Activated CD4-positive, CD25-positive, alpha-beta regulatory T cell treated with anti-CD3 and anti-CD28 coated beads, Interleukin-2, amount 50 U/mL, for 16 hours (primary cell): Measurements from ENCODE around the gene CNGB1.
"Not testable (repeated sequence)": the region's sequence is repeated elsewhere in the genome, so short reads cannot be mapped to it uniquely, and the experiment has no call there.

ENCODE experiments used
- DNase-seq: peaks from one replicate; pipeline ENCODE4 v3.0.0-alpha.2; 2020; ENCODE audit warnings: low read depth, low spot score

CNGB1 gene

DNA sequence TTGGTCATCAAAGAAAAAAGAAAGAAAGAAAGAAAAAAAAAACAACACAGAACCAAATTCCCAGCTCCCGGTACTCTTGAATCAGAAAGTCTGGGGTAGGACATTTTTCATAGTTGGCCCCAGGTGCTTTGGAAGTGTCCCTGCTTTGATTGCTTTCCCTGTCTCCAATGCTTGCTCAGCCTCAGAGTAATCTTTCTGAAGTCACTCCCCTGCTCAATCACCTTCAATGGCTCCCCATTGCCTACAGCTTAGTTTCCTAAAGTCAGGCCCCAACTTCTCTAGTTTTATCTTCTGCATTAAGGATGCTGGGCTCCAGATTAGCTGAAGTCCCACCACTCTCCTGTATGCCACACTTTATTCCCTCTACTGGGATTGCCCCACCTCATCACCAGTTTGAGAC lies 17.1 kb downstream of the CNGB1 start:
- no peak for DNase-seq

DNA sequence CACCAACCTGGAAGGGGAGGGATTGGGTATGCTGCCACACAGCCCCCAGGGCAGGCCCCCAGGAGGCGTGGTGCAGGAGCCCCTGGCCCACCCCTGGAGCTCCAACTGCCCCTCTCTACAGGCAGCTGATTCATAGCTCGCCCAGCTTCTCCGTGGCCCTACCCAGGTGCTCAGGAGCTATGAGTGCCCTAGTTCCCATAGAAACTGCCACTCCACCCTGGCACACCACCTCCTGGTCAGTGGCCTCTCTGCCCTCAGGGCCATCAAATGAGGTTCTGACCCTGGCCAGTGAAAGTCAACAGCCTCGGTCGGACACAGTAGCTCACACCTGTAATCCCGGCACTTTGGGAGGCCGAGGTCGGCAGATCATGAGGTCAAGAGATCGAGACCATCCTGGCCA lies 18.0 kb downstream of the CNGB1 start:
- no peak for DNase-seq

DNA sequence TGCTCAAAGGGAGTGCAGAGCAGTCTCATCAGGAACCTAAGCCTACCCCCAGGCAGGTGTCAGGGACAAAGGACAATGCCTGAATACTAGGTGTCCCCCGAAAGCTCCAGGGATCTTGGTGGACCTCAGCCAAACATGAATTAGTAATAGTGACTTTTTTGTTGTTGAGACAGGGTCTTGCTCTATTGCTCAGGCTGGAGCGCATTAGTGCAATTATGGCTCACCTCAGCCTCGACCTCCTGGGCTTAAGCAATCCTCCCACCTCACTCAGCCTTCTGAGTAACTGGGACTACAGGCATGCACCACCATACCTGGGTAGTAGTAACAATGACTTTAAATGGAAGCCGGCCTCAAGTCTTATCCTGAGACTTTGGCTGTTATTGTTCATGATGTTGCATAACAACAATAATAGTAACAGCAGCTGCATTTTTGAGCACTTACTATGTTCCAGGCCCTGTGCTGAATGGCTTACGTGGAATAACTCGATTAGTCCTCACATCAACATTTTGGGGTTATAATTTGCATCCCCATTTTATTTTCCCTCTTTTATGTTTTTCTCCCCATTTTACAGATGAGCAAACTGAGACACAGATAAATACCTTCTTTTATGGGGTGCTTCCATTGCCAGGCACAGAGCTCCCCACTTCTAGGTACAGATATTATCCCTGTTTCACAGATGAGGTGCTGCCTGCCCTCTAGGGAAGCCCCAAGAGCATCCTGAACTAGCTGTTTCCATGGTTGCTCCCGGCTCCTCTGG lies 19.5 kb downstream of the CNGB1 start:
- no peak for DNase-seq

DNA sequence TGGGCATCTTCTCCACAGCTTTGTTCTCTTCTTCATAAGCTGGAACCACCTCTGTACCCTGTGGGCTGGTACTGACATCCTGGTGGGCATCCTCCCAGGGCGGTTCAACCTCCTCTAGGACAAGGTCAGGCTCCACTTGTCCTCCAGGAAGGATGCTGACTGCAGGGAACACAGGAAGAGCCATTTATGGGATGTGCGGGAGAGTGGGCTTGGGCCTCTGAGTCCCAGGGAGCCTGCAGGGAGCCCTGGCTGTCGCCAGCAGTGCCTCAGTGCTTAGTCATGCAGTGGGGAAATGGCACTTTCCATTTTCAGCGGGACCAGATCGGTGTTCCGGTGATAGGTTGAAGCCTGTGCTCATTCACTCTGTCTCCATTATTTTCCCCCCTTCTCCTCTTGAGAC lies 20.5 kb downstream of the CNGB1 start:
- DNase-seq = no peak

DNA sequence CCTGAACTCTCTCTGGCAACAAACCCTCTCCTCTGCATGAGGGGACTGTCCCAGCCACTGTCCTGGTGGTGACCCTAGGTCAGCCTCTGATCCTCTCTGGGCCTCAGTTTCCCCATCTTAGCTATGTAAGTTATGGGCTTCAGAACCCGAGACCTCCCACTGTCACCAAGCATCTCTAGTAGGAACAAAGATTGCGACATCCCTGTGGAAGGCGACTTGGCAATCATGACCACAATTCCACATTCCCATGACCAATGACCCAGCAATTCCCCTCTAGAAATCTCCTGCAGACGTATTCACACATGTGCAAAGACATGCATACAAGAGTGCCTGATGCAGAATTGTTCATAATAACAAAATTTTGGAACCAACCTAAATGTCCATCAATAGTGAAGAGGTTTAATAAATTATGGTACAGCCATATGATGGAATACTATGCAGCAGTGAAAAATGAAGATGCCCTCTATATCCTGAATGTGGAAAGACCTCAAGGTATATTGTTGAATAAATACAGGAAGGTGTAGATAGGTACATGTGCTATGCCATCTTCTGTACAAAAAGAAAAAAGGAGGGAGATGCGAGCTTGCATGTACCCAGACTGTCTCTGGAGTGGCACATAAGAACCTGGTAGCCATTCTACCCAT lies 21.2 kb downstream of the CNGB1 start:
- no peak for DNase-seq

DNA sequence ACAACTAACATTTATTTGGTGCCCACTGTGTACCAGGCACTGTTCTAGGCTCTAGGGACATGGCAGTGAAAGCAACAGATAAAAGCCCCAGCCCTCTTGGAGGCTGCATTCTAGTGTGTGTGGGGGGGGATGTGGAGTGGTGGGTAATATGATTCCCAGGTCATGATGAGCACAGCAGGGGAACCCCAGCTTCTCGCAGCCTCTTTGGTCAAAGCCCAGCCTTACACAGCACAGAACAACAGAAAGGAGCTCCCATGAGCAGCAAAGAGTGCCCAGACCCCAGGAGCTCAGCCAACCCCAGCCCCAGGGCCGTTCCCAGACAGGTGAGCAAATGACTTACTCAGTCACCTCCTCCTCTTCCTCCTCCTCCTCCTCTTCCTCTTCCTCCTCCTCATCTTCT lies 21.9 kb downstream of the CNGB1 start:
- no peak for DNase-seq

DNA sequence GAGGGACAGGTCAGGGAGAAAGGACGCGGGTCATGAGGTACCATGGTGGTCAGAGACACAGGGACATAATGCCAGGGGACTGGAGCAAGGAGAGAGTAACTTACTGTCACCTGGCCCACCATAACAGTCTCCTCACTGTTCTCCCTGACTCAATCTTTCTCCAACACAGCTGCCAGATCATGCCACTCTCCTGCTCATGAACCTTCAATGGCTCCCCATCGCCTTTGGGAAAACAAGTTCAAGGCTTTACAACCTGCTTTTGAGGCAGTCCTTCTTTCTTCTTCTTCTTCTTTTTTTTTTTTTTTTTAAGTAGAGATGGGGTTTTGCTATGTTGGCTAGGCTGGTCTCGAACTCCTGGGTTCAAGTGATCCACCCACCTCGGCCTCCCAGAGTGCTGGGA lies 22.9 kb downstream of the CNGB1 start:
- DNase-seq = no peak

DNA sequence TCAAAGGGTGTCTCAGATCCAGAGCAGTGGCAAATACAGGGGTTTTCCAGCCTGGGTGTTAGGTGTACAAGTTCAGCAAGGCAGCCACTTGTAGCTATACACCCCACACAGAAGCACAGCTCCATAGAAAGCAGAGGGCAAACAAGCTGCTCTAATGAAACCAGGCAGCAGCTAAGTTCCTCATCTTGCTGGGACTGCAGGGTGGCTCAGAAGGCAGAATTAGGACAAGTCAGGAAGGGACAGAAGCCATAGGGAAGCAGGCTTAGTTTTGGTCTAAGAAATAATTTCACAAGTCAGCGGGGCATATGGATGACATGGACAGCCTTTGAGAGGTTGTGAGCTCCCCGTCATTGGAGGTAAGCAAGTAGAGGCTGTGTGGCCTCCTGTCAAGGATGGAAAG lies 23.7 kb downstream of the CNGB1 start:
- no peak for DNase-seq

DNA sequence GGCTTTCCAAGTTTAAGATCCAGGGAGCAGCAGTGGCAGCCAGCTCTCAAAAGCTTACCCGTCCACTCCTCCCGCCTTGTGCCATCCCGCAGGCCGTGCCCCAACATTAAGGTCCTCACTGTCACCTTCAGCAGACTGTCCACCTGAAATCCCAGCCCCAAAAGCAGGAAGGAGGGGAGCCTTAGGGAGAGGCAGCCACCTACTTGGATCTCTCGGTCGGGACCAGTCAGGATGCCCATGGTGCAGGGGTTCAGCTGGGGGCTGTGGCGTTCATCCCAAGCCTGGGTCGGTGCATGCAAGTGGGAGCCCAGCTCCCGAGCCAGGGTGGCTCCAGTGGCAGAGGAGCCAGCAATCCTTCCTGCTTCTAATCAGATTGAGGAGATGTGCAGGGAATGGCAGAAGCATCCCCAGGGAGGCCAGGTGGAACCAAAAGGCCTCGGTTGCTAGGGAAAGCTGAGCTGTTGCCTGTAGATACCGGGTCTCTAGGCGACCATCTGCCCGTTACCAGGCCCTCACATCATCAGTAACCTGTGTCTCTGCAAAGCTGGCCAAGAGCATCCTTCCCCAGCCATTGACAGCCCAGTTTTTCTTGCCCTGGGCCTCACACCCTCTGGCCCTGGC lies 24.6 kb downstream of the CNGB1 start:
- no peak for DNase-seq

DNA sequence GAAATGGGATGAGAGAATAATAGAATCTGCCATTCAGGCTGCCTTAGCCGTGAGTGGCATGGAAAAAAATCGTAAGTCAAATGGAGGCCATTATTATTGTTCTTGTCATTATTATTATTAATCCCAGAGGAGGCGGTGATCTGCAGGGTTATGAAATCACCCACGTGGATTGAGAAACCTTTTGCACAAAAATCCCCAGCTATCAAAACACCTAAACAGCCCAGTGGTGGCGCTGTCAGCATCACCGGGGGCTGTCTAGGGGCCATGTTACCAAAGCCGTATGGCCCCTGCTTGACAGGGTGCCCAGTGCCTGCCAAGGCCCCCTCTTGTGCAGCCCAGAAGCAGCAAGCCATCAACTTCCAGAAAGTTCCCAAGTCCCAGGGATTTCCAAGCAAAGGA lies 25.2 kb downstream of the CNGB1 start:
- no peak for DNase-seq

DNA sequence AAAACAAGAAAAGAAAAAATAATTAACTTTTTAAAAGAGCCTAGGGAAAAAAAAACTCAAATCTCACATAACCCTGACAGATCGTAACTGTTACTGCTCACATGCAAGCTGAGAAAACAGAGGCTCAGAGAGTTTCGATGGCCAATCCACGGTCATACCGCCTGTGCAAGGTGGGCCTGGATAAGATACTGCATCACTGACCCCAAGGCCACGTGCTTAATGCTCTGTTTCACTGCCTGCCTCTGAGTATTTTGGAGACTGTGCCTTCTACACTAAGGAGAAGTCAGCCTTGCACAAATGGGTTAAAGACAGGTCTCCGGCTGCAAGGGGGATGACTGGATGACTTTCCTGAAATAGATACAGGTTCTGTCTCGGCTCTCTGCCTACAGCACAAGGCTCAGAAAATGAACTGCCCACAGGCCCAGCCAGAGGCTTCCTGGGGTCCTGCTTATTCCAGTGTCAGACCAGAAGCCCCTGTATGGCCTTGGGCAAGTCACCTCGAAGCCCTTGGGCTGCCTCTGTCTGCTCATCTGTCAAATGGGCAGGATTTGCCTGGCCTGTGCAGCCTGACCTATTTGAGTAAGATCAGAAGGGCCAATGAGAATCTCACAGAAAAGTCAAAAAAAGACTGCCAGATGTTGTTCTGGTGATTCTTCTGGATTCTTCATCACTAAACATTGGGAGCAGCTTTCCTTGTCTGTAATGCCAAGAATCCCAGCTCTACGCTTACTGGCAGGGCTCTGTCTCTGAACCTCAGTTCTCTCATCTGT lies 25.8 kb downstream of the CNGB1 start:
- no peak for DNase-seq

DNA sequence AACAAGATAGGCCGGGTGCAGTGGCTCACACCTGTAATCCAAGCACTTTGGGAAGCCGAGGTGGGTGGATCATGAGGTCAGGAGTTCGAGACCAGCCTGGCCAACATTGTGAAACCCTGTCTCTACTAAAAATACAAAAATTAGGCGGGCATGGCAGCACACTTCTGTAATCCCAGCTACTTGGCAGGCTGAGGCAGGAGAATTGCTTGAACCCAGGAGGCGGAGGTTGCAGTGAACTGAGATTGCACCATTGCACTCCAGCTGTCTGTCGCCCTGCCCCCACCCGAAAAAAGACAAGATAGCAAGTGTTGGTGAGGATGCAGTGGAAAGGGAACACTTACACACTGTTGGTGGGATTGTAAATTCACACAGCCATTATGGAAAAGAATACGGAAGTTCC lies 27.5 kb downstream of the CNGB1 start:
- not testable (repeated sequence) for DNase-seq

DNA sequence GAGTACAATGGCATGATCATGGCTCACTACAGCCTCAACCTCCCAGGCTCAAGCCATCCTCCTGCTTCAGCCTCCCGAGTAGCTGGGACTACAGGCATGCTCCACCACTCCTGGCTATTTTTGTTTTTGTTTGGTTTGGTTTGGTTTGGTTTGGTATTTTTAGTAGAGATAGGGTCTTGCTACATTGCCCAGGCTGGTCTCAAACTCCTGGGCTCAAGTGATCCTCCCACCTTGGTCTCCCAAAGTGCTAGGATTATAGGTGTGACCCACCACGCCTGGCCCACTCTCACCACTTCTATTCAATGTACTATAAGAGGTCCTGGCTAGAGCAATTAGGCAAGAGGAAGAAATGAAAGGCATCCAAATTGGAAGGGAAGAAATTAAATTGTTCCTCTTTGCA lies 29.0 kb downstream of the CNGB1 start:
- DNase-seq = not testable (repeated sequence)

DNA sequence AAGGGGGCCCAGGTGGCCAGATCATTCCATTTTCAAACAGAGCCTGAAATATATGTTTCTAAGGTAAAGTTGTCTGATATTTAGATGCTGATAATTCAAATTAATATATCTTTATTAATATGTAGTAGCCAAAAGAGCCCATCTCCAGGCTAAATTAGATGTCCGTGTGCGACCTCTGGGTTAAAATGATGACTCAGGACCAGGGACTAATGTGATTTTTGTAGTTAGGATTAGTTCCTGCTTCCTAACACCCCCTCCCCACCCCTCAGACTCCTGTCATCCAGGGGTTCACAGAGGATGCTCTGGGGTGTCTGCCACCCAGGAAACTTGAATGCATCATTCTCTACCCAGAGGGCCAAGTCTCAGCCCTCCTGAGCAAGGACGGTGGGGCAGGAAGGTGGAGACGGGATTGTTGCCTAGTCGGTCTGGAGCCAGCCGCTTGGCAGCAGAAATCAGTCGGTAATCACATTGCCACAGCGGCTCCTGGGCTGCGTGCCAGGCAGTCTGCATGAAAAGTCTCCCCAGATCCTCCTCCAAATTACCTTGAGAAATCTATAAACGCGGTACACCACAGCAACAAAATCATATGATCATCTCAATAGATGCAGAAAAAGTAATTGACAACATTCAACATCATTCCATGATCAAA lies 29.8 kb downstream of the CNGB1 start:
- DNase-seq = no peak

DNA sequence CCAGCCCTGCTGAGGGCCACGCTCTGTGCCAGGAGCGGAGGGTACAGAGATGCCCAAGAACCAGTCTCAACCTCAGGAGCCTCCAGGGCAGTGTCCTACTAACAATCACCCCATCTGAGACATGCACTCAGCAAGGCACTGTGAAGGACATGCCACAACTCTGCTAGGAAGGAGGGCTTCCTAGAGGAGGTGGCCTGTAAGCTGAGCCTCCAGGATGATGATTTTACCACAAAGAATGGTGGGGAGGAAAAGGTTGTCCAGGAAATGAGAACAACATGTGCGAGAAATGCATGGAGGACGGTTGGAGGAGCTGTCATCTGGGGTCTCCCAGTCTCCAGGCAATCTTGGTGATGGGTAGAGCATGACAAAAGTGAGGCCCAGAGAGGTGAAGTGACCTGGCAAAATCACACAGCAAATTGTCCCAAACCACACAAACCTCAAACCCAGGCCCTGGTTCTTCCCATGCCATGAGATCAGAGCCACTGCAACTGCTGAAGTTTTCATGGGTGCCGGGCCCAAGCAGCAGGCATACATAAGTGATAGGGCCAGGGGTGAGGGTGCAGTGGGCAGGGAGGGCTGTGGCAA lies 30.5 kb downstream of the CNGB1 start:
- DNase-seq = no peak

DNA sequence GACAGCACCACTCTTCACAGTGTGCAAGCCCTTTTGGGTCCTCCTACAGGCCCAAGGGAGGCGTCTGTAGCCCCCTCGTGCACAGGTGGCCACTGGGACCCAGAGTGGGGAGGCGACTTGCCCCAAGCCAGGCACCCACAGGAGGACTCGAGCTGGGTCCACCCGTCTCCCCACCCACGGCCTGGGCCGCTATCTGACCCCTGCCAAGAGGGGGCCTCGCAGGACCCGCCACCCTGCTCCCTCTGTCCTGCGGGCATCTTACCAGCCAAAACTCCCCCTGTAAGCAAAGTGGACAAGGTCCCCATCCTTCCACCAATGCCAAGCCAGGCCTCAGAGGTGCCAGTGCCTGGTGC lies 31.1 kb downstream of the CNGB1 start:
- DNase-seq = no peak

DNA sequence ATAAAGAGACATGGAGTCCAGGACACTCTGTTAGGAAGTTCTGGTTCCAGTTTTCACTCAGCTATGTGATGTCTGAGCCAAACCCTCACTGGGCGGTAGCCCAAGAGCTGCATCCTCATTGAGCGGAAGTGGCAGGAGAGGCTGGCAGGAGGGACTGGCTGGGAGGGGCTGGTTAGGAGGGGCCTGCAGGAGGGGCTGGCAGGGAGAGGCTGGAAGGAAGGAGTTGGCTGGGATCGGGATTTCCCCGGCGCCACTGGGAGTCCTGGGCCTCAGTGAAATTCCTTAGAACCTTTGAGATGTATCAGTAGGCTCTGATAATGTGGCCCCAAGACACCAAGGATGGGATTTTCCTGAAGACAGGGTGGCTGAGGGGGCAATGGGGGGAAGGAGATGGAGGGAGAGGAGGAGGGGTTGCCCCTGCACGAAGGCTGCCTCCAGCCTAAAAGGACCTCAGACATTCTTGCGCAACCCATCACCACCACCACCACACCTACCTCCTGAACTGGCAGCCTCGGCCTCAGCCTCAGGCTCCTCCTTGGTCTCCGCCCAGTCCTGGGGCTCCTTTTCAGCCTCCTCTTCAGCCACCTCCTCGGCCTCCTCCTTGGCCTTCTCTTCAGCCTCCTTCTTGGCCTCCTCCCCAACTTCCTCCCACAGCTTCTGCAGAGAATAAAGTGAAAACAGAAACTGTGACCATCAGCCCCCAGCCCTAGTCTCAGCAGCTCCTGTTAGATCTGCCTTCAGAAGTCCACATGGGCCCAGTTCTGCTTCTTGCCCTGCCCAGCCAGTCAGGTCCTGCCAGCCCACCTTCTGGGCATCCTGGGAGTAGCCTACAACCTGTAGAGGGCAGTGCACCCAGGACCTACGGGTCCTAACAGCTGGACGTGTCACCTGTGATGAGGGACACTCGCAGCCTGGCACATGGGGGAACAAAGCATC lies 31.7 kb downstream of the CNGB1 start:
- DNase-seq = no peak

DNA sequence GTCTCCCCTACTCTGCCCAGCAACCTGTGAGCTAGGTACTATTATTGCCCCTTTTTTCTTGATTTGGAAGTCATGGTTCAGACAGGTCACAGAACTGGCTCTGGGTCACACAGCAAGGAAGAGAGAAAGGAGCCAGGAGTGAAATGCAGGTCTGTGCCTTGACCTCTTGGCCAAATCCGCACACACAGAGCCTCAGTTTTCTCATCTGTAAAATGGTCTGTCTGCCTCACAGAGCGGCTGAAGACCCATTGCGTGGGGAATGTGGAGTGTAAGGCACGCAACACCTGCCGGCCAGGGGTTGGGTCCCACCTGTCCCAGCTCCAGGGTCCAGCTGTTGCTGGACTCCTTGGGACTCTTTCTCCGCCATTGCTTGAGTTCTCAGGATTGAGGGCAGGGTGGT lies 32.4 kb downstream of the CNGB1 start:
- no peak for DNase-seq

DNA sequence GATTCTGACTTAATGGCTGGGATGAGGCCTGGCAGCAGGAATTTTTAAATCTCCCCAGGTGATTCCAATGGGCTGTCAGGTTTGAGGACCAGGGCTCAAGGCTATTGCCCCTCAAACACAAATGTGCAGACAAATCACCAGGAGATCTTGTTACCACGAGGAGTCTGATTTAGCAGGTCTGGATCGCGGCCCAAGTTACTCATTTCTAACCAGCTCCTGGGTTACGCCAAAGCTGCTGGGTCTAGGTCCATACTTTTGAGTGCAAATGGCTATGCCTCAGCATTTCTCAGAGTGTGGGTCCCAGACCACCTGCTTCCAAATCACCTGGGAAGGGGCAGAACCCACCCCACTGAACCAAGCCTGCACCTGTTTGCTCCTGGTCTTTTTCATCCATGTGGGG lies 33.1 kb downstream of the CNGB1 start:
- no peak for DNase-seq

DNA sequence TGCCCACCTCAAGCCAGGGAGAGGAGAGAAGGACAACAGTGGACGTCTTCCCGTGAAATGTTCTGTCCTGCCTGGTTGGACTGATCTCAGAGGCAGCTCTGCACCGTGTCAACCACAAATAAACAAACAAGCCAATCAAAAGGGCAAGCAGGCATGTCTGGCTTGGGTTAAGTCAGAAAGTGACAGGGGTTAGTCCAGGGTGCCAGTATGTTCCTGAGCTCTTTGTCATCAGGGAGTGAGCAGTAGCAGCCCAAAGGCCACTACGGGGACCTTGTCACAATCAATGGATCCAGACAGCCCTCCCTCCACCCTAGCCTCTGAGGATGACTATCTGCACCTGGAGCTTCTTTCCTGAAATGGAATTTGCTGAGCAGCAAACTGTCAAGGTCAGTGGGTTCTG lies 35.0 kb downstream of the CNGB1 start:
- no peak for DNase-seq

DNA sequence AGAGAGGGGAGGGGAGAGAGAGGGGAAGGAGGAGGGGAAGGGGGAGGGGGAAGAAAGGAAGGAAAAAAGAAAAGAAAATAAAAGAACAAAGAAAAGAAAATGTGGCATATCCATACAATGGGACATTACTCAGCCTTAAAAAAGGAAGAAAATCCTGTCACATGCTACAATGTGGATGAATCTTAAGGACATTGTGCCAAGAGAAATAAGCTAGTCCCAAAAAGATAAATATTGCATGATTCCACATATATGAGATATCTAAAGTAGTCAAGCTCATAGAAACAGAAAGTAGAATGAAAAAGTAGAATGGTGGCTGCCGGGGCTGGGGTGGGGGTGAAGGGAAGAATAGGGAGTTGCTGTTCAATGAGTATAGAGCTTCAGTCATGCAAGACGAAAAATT lies 40.4 kb downstream of the CNGB1 start:
- no peak for DNase-seq
